ENCODE measurements around the gene NUDT19. TPM values are rescaled to one million over a fixed set of nuclear protein-coding genes. Genes with fewer than 3 reads are reported as not detected.
"Not testable (repeated sequence)": the region's sequence is repeated elsewhere in the genome, so short reads cannot be mapped to it uniquely, and the experiment has no call there.

NUDT19 gene
- total RNA-seq, 2 donors from 2014 or later = 12.6 to 14.7 TPM

- no peak for ATAC-seq
- intact Hi-C loops (cut with DNase I) = no loop called here
- no peak for DNase-seq
Observed at GRCh38 chr19:32674153-32674930, 17.3 kb upstream of the NUDT19 start.

DNA sequence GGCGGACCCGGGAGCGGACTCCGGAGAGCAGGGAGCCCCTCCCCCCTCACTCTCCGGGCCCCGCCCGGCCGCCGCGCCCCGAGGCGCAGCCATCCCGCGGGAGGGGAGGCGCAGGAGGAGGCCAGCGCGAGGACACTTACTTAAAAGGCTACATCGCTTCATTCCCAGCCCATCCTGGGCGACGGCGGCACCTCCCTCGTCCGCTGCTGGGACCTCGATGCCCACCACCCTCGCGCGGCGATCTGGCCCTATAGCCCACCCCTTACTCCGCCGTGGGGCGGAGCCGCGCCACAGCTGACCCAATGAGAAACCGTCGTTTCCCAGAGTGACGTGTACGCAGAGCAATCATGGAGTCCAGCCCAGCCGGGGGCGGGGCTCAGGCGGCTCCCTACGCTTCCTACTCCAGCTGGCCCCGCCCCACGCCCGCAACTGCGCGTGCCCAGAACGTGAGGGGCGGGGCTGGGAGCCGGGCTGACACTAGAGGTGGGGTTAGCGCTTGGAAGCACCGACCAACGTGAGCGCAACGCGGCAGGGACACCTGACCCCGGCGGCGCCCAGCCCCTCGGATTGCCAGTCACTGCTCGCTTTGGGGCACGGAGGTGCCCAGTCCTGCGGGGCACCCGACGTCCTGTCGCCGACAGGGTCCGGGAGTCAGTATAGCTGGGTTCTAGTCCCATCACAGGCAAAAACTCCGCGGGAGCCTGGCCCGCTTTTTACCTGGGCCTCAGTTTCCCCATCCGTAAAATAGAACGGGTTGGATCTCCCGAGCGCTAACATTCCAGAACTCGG, 16.5 kb upstream of the NUDT19 start, which contains the start of gene ANKRD27:
Gene ANKRD27 (minus strand): TSS at position 250 of the 789 bp plus-strand sequence. CDS start 16,165 bp downstream, outside the sequence.
- intact Hi-C loops (cut with DNase I) = no loop called here
- DNase-seq = peak; percentile 99
- peak; percentile 95 to 97 for ATAC-seq

DNA sequence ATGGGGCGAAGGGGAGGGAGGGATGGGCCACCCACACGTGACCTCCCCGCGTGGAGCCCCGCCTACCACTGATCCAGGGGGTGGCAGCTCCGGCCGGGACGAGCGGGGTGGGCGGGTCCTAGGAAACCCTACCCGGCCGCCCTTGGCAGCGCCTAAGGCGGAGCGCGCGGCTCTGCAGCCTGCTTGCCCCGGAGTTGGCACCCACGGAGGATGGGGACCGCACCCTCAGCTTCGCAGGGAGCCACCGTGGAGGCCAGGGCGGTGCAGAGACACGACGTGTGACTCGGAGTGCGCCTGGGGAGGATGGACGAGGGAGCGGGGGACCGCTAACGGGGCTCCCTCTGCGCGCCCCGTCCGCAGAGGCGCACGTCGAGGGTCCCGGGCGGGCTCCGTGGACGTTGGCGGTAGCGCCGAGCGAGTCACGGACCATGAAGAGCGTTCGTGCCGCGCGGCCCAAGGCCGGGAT, 15.9 kb upstream of the NUDT19 start, which contains the start of gene RGS9BP:
Gene RGS9BP (plus strand): TSS at position 129 of the 466 bp plus-strand sequence. CDS start 416 bp downstream, outside the sequence.
- intact Hi-C loops (cut with DNase I) = no loop called here
- ATAC-seq = peak; percentile 81 to 93
- peak; percentile 92 for DNase-seq

DNA sequence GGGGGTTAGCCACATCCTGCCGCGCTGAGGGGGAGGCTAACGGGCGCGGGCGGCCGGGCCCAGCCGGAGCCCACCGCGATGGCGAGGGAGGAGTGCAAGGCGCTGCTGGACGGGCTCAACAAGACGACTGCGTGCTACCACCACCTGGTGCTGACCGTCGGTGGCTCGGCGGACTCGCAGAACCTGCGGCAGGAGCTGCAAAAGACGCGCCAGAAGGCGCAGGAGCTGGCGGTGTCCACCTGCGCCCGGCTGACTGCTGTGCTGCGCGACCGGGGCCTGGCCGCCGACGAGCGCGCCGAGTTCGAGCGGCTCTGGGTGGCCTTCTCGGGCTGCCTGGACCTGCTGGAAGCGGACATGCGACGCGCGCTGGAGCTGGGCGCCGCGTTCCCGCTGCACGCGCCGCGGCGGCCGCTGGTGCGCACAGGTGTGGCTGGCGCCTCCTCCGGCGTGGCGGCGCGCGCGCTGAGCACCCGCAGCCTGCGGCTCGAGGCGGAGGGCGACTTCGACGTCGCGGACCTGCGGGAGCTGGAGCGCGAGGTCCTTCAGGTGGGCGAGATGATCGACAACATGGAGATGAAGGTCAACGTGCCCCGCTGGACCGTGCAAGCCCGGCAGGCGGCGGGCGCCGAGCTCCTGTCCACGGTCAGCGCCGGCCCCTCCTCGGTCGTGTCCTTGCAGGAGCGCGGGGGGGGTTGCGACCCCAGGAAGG, 15.3 kb upstream of the NUDT19 start:
- ATAC-seq (peak in 1 of 2 donors; percentile 0), DNase-seq (peak; percentile 27)
- intact Hi-C loops (cut with DNase I) = no loop called here

GRCh38 chr19:32676895-32677359, 14.7 kb upstream of the NUDT19 start:
- ATAC-seq = no peak
- intact Hi-C loops (cut with DNase I) = no loop called here
- no peak for DNase-seq

- DNase-seq (no peak), ATAC-seq (no peak)
- intact Hi-C loops (cut with DNase I) = no loop called here
Observed at GRCh38 chr19:32677657-32678056, 14.0 kb upstream of the NUDT19 start.

DNA sequence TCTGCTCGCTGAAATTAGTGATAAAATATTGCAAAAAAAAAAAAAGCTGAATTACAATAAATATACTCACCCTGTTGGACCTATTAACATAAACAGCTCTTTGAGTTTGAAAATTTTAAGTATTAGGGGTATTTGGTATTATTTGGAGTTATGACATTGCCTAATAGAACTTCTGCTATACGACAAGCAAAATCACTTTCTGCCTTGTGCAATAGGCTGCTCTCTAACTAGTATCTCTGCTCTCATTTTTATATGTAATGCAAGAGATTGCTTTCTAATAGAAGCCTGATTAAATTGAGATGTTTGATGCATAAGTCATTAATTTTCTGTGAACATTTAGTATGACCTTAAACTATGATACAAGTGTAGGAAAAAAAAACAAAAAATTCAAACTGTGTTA, 10.6 kb upstream of the NUDT19 start:
- no peak for DNase-seq
- intact Hi-C loops (cut with DNase I) = loop anchor here in 1 of 2 donors (10.0 kb wide), 1 partner anchor 76 kb away; no protein-coding TSS in a partner anchor
- ATAC-seq = no peak

DNA sequence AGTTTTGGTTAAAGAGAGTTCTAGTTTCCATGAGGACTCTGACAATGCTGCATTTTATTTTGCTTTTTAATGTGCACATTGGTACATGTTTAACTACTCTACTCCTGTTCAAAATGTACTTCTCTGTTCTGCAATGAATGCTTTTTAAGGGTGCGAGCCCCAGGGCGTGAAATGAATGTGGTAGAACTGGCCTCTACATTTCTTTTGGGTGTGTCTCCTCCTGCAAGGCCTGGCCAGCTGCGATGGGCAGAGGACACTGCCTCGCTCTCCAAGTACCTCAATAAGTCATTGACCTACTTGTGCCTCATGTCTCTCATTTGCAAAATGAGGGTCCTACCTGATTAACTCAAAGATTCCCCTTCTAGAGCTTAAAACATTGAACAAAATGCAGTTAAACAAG, 9.3 kb upstream of the NUDT19 start:
- DNase-seq = no peak
- intact Hi-C loops (cut with DNase I) = loop anchor here in 1 of 2 donors (10.0 kb wide), 1 partner anchor 78 kb away; no protein-coding TSS in a partner anchor
- no peak for ATAC-seq

- DNase-seq = no peak
- intact Hi-C loops (cut with DNase I) = loop anchor here in 1 of 2 donors (10.0 kb wide), 1 partner anchor 82 kb away; no protein-coding TSS in a partner anchor
- ATAC-seq = no peak
Observed at GRCh38 chr19:32686847-32687475, 4.7 kb upstream of the NUDT19 start.

DNA sequence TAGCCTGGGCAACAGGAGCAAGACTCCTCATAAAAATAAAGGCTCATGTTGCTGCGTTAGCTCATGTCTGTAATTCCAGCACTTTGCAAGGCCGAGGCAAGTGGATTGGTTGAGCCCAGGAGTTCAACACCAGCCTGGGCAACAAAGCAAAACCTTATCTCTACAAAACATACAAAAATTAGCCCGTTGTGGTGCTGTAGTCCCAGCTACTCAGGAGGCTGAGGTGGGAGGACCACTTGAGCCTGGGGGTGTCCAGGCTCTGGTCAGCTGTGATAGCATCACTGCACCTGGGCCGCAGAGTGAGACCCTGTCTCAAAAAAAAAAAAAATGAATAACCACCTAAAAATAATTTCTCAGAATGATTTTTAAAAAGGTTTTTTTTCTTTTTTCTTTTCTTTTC, 3.9 kb upstream of the NUDT19 start:
- intact Hi-C loops (cut with DNase I) = loop anchor here in 1 of 2 donors (10.0 kb wide), 1 partner anchor 83 kb away; no protein-coding TSS in a partner anchor
- no peak for DNase-seq
- no peak for ATAC-seq

- intact Hi-C loops (cut with DNase I) = loop anchor here in 1 of 2 donors (10.0 kb wide), 1 partner anchor 84 kb away; no protein-coding TSS in a partner anchor
- ATAC-seq (no peak), DNase-seq (peak; percentile 45)
Observed at GRCh38 chr19:32688311-32688710, 3.3 kb upstream of the NUDT19 start.

DNA sequence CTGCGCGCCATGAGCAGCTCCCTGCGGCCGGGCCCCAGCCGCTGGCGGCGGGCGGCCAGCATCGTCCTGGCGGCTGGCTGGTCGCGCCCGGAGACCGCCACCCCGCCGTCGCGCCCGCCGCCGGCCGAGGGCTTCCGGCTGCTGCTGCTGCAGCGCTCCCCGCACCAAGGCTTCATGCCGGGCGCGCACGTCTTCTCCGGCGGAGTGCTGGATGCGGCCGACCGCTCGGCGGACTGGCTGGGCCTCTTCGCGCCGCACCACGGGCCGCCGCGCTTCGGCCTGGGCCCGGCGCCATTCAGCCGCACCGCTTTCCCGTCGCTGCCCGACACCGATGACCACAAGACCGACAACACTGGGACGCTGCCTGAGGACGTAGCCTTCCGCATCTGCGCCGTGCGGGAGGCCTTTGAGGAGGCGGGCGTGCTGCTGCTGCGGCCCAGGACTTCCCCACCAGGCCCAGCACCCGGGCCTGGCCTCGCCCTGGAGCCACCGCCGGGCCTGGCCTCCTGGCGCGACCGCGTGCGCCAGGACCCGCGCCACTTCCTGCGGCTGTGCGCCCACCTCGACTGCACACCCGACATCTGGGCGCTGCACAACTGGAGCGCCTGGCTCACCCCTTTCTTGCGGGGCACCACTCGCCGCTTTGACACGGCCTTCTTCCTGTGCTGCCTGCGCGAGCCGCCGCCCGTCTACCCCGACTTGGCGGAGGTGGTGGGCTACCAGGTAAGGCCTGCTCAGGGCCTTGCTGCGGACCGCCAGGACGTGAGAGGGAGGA, 518 bp downstream of the NUDT19 start:
- ATAC-seq (peak; percentile 86 to 91), DNase-seq (peak; percentile 71)
- intact Hi-C loops (cut with DNase I) = no loop called here

- intact Hi-C loops (cut with DNase I) = no loop called here
- DNase-seq (no peak), ATAC-seq (peak in 1 of 2 donors; percentile 19)
Observed at GRCh38 chr19:32692727-32693061, 1.1 kb downstream of the NUDT19 start.

DNA sequence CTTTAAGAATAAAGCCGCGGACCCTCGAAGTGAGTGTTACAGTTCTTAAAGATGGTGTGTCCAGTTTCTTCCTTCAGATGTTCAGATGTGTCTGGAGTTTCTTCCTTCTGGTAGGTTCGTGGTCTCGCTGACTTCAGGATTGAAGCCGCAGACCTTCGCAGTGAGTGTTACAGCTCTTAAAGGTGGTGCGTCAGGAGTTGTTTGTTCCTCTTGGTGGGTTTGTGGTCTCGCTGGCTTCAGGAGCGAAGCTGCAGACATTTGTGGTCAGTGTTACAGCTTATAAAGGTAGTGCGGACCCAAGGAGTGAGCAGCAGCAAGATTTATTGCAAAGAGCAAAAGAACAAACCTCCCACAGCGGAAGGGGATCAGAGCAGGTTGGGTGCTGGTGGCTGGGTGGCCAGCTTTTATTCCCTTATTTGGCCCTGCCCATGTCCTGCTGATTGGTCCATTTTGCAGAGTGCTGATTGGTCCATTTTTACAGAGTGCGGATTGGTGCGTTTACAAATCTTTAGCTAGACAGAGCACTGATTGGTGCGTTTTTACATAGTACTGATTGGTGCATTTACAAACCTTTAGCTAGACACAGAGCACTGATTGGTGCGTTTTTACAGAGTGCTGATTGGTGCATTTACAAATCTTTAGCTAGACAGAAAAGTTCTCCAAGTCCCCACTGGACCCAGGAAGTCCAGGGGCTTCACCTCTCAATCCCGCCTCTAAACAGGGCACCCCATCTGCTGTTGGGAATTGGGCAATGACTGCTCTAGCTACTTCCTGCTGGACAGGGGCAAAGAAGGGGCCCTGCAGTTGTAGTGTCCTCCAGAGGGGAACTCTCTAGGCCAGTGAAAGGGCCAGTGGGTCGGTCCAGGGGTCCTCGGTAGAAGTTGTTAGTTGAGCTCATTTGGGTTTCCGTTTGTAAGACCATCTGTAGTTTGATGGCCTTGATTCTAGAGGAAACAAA, 1.8 kb downstream of the NUDT19 start:
- intact Hi-C loops (cut with DNase I); DNase-seq; ATAC-seq: not testable (repeated sequence)

GRCh38 chr19:32694316-32694715, 2.7 kb downstream of the NUDT19 start:
- intact Hi-C loops (cut with DNase I); DNase-seq; ATAC-seq: not testable (repeated sequence)

GRCh38 chr19:32694851-32695250, 3.2 kb downstream of the NUDT19 start:
- DNase-seq; ATAC-seq; intact Hi-C loops (cut with DNase I): not testable (repeated sequence)
